NCI-H1105 treated with DMSO at 0.1 percent for 48 hours (cell line): ENCODE data around the gene DNAJA4.

ENCODE experiments used
- DNase-seq: peaks from one replicate; lab custom pipeline; 2025; lab: John Stamatoyannopoulos, UW

Gene DNAJA4

DNA sequence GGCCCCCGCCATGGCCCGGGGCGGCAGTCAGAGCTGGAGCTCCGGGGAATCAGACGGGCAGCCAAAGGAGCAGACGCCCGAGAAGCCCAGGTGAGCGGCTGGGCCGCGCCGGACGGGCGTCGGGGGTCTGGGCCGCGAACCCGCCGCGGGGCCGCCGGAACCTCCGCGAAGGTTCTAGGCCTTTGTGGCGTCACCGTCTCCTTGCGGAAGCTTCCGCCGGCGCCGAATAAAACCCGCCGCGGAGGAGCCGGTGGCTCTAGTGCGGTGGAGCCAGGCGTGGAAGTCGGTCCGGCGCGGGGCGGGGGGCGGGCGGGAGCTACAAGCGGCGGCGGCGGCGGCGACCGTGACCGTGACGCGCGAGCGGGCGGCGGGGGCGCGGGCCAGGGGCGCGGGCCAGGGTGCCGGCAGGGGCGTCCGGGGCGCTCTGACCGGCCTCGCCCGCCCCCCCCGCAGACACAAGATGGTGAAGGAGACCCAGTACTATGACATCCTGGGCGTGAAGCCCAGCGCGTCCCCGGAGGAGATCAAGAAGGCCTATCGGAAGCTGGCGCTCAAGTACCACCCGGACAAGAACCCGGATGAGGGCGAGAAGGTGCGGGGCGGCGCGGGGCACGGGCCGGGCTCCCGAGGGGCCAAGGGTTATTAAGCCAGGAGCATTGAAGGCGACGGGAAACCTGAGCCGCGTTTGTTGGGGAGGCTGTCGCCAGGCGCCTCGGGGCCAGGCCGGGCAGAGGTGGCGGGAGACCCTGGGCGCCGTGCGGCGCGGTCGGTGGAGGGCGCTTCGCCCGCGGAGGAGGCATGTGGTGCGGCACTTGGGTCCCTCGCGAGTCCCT lies at the start of gene DNAJA4:
DNAJA4 (plus strand) TSS at position 259 of the 833 bp plus-strand sequence; CDS start at position 461, 202 bp downstream.
- DNase-seq: peak; percentile 1

DNA sequence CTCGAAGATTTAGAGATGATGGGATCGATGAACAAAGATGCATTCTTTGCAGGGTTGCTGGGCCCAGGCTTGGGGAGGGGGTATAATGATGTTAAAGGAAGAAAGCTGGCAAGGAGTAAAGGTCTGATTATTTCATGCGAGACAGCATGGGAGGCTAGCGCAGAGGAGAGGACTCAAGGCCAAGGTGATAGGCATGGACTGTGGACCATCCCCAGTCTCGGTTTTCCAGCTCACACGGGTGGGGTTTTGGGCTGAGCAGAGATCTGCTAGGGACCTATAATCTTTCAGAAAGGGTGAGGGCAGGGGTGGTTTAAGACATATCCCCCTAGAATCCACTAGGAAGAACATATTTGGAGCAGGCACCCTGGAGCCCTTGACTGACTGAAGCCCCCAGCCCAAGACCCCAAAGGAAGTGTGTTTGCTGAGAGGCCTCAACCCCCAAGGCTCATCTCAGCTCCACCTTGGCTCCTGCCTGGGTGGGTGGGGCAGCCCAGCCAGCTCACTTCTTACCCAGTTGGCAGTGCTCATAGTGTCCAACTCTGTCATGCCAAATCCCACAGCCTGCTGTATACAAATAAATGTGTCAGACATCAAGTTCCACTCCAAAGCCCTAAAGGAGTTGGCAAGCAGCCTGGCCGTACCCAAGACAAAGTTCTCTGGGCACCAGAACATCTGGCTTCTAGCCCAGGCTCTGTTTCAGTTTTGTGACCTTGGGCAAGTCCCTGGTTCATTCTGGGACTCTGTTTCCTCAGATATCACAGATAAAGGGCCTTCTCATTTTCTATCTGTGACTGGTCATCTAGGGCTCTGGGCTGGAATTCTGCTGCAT lies 47.9 kb upstream of the DNAJA4 start:
- DNase-seq: no peak

- DNase-seq: no peak
Measured at GRCh38 chr15:78220713-78221112, 43.6 kb upstream of the DNAJA4 start.

- no peak for DNase-seq
Measured at GRCh38 chr15:78222745-78223395, 41.5 kb upstream of the DNAJA4 start.

DNA sequence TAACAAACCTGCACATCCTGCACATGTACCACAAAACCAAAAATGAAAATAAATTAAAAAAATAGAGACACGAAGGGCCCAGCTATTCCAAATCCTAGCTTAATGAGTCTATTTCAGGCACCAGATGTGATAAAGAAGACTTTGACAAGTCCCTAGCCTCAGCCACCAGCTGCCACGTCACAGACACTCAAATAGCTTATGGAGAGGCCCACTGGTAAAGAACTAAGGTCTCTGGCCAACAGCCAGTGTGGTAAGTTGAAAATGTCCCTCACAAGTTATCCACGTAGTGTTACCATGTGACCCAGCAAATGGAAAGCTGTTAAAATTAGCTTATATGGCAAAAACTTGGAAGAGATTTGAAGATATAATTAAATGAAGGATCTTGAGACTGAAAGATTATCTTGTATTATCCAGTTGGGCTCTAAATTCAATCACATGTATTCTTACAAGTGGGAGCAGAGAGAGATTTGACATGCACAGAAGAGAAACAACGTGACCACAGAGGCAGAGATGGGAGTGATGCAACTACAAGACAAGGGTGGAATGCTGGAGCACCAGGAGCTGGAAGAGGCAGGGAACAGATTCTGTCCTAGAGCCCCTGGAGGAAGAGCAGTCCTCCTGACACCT lies 40.9 kb upstream of the DNAJA4 start:
- DNase-seq: no peak

GRCh38 chr15:78224023-78224411 lies 40.3 kb upstream of the DNAJA4 start:
- DNase-seq: no peak

DNA sequence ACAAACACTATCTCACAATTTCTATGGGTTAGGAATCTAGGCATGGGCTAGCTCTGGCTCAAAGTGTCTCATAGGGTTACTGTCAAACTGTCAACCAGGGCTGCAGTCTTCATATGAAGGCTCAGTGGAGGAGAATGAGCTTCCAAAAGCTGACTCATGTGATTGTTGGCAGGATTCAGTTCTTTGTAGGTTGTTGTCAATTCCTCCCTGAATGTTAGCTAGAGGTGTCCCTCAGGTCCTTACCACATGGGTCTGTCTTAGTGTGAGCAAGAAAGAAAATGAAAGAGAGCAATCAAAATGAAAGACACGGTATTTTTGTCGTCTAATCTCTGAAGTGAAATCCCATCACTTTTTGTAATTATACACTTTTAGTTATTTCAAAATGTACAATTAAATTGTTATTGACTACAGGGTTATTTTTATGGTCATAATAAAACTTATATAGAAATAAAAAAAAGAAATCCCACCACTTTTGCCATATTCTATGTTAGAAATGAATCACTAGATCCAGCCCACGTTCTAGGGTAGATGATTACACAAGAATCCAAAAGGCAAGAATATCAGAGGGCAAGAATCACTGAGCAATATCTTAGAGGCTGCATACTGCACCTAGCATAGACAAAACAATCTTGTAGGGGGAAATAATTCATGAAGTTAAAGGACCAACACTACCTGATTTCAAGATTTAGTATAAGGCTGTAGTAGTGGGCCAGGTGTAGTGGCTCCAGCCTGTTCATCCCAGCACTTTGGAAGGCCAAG lies 38.4 kb upstream of the DNAJA4 start:
- DNase-seq: no peak

DNA sequence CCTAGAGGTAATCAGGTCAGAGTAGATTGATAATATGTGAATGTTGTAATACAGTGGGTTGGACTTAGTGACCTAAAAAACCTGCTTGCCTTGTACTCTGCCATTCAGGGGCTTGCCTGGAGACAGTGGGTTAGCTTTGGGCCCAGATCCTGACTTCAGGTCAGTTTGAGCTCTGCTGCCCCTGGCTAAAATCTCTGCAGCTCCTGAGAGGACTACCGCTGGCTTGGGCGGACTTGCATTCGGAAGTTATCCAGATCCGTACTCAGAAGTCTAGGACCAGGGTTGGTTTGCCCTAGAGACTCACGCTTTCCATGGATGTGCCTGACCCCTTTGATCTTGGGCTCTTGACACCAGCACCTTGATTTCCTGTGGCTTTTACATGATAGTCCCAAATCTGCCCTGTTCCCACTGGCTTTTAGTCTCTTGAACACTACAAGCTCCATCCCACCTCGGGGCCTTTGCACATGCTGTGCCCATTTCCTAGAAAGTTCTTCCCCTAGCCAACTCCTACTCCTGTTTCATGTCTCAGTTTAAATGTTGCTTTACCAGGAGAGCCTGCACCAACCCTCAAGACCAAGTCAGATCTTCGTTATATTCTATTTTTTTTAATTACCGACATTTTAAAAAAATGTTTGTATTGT lies 35.9 kb upstream of the DNAJA4 start:
- DNase-seq: no peak

- no peak for DNase-seq
Measured at GRCh38 chr15:78229431-78230406, 34.6 kb upstream of the DNAJA4 start.

DNA sequence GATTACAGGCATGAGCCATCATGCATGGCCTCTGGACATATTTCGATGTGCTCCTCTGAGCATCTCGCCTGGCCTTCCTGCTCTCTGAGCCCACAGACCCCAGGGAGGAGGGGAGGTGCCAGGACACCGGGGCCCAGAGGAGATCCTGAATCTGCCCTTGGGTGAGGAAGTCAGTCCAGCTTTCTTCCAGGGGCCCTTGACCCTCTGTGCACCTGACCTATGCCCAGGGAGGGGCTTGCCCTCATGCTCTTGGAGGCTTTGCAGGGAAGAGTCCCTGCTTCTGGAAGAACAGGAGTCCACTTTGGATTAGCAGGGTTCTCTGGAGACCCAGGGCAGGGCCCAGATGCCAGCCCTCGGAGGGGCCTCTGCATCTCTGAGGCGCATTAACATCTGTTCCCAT lies 31.4 kb upstream of the DNAJA4 start:
- DNase-seq: no peak

- no peak for DNase-seq
Measured at GRCh38 chr15:78233496-78233895, 30.9 kb upstream of the DNAJA4 start.

DNA sequence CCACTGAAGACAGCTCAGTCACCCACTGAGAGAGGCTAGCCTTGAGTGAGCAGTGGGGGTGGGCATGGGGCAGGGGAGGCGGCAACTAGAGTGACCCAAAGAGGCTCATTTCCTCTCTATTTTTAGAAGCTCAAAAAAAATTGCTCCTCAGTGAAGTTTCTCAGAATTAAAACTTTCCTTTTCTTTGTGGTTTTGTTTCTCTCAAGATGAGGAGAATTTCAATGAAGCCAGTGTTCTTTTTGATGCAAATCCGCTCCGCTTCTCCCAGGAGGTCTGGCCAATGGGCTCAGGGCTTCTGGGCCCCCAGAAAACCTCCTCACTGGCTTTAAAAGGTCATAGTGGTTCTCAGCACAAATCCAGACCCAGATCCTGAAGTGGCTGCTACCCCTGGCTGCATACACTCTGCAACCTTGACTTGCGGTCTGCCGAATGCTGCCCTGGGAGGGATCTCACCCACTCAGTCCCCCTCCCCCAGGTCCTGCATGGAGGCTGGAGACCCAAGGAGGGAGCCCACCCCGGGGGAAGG lies 29.8 kb upstream of the DNAJA4 start, which contains the start of gene ACSBG1:
ACSBG1 (minus strand) TSS at position 51 of the 526 bp plus-strand sequence. CDS start 64 bp downstream, outside the sequence.
- no peak for DNase-seq

DNA sequence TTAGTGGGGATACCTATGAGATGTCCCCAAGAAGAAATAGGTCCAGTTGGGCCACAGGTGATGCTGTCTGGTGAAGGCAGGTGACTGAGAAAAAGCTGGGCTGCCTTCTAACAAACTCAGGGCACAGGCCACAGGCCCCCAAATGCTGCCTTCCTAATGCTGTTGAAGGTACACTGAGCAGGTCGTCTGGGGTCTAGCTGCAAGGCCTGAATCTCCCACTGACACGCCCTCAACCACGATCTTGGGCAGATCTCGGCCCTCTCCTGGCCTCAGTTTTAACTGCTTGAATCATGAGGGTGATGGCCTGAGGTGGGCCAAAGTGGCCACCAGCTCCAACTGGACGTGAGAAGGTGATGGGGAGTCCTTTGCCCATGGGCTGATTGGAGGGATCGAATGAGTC lies 27.9 kb upstream of the DNAJA4 start:
- DNase-seq: no peak

- DNase-seq: no peak
Measured at GRCh38 chr15:78237146-78237545, 27.2 kb upstream of the DNAJA4 start.

- no peak for DNase-seq
Measured at GRCh38 chr15:78239811-78240210, 24.6 kb upstream of the DNAJA4 start.

GRCh38 chr15:78241017-78241416 lies 23.3 kb upstream of the DNAJA4 start:
- peak; percentile 43 for DNase-seq

GRCh38 chr15:78242128-78242527 lies 22.2 kb upstream of the DNAJA4 start:
- no peak for DNase-seq

DNA sequence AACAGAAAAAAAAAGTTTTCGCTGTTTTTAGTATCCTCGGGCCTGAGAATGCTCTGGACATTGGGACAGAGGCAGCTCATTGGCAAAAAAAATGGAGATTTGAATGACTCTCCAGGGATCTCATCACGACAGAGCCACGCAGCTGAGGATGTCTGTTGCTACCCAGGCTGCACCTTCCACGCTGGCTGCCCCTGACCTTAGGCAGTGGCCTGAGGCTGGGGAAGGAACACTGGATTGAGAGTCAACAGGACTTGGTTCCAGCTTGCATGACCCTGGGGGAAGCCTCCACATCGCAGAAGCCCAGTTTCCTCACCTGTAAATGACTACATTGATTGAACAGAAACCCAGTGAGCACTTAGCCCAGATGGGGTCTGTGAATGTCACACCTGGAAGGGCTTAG lies 21.3 kb upstream of the DNAJA4 start:
- DNase-seq: no peak

DNA sequence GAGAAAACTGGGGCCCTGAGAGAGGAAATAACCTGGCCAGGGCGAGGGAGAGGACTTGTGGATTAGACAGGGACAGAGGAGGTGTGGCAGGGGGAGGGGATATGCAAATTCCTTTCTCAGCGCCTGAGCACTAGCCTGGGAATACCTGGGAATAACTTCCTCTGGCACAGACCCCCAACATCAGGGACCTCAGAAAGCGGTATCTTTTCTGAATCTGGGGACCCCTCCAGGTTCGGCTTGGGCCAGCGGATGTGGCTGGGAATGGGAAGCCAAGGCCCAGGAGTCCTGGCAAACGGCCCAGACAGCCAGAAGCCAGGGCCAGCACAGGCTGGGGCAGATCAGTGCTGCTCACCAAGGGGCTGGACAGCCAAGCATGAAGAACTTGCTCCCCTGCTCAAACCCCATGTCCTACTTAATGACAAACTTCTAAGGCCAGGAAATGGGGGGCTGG lies 20.8 kb upstream of the DNAJA4 start:
- no peak for DNase-seq
